ENCODE results near the gene EFNA1.
"Not testable (repeated sequence)": the region's sequence is repeated elsewhere in the genome, so short reads cannot be mapped to it uniquely, and the experiment has no call there.

The EFNA1 gene

DNA sequence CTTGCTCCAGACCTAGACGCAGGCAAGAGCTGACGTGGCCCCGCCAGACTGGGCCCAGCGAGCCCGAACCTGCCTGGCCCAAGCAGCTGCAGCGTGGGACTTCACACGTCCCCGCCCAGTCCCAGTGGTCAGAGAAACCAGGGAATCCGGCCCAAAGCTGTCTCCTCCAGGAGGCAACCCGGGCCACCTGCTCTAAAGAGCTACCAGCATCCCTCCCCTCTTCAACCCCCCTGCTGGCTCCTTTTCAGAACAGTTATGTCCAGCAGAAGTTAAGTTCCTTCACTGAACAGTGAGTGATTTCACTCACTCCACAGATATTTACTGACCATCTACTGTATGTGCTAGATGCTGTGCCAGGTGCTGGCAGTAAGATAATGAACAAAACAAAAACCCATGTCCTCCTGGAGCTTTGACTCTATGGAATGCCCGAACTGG, 2.1 kb upstream of the EFNA1 start:
- no peak for DNase-seq

DNA sequence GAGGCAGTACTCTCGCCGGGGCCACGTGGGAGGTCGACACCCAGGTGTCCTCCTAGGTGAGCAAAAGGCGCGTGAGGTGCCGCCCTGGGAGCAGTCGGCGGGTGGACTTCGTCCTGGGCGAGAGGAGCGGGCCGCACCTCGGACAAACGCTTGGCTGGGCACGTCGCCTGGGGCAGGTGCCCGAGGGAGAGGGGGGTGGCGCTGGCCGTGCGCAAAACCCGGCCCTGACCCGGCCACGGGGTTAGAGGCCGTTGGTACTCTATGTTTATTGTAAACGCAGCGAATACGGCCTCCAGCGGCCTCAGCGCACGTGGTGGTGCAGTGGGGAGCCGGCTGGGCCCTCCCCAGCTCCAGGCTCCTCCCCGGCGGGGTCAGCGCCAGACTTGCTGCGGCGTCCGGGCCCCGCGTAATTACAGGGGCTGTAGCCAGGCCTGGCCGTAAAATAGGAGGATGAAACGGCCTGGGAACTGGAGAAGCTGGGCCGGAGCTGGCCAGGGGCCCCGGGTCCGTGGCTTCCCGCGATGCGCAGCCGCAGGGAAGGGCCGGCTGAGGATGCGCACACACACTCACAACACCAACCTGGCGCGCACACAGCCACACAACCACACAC, 1.6 kb upstream of the EFNA1 start:
- DNase-seq: no peak

DNA sequence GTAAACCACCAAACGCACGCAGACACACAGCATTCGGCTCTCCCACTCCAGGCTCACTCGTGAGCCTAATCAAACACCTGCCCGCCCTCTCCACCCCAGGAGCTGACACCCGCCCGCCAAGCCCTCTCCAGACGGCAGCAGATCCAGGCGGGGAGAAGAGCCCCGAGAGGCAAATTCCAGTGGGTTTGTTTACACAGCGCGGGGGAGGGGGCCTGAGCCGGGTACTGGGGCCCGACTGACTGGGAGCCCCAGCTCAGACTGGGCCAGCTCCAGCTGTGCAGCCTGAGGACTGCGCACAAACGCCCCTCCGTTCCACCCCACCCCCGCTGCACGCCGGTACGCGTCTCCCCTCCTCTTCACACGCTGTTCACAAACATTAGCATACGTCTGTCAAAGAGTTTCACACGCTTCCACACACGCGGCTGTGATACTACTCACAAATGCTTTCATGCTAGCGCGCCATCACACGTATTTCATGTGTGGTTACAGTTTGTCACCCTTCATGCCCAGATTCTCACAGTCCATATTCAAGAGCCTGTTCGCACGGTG, 1.0 kb upstream of the EFNA1 start:
- DNase-seq: peak; percentile 26 to 45

DNA sequence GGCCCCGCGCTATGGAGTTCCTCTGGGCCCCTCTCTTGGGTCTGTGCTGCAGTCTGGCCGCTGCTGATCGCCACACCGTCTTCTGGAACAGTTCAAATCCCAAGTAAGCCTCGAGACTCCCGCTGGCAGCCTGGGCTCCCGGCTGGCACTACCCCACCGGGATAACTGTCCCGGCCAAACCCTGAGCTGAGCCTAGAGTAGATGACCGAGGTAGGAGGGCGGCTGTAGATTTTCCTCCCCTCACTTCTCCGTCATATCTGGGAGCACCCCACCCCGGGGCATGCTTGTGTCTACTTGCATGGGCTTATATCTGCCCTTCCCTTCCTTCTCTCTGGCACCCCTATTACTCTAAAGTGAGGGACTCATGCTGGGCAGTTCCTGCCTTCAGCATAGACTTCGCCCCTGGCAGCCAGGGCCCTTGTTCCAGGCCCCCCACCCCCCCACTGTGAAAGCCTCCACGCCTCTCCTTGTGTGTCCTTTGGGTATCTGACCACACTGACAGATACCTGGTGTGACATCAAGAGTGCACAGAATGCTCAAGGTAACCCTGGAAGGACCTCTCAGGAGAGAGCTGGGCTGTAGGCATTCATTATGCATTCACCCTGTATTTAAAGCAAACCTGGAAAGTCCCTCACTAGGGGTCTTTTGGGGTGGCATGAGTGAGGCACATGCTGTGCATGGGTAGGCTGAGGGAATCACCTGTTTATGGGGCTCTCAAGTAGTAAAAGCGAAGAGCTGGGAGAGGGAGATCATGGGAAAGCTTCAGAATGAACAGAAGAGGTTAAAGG, 485 bp downstream of the EFNA1 start:
- DNase-seq: no peak

DNA sequence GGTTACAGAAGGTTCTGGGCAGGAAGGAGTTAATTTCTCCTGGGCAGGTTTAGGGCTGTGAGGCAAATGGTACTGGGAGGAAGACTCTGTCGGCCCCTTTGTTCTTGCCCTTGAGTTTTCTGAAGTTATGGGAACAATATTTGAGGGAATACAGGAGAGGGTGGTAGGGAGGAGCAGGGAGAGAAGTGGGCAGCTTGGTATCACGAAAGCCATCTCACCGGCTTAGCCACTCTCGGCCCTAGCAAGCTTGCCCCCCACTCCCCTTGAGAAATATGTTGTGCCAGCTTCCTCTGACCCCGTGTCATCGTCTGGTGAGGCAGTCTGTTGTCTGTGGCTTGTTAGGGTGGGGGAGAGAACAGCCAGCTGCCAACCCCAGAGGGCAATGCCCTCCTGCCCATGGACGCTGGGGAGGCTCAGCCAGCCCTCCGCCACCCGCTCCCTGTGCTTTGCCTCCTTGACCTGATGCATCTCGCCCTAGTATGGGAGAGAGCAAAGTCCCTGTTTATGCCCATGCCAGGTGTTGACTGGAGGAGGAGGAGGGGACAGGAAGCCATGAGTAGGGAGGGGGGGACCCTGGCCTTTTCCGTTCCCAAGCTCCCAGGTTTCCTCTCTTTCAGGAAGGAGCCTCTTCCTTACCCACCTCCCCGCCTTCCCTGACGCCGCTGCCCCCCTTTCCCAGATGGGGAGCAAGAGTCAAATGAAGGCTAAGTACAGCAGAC, 1.2 kb downstream of the EFNA1 start:
- DNase-seq: no peak

DNA sequence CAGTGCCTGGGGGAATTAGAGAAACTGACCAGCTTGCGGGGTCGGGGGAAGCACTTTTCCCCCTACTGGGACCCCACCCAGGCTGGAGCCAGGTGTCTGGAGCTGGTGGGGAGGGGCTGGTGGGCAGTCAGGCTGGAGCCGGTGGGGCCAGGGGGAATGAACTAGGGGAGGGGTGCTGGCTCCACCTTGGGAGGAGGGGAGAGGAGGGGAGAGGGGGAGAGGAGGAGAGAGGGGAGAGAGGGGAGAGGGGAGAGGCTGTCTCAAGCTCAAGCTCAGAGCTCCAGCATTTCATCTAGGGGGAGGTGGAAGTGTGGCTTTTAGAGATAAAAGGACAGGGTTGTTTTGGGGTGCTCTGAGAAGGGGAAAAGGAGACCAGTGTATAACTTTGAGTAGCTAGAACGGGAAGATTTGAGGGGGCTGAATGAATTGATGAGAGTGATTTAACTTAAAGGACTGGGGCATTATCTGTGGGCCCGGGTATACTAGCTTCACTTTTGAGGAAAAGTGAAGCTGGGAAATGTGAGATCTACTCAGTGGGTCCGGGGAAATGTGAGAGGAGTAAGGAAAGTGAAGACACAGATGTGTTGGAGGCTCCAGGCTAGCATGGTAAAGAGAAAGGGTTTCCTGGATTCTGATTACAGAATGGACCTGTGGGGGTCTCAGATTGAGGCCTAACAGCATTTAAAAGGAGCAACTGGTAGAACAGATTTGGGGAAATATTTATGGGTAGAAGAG, 2.8 kb downstream of the EFNA1 start:
- no peak for DNase-seq

DNA sequence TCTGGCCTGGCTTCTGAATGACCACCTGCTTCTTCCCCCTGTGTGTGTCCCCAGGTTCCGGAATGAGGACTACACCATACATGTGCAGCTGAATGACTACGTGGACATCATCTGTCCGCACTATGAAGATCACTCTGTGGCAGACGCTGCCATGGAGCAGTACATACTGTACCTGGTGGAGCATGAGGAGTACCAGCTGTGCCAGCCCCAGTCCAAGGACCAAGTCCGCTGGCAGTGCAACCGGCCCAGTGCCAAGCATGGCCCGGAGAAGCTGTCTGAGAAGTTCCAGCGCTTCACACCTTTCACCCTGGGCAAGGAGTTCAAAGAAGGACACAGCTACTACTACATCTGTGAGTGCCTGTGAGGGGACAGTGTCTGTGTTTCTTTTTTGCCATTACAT, 3.6 kb downstream of the EFNA1 start:
- DNase-seq: no peak

DNA sequence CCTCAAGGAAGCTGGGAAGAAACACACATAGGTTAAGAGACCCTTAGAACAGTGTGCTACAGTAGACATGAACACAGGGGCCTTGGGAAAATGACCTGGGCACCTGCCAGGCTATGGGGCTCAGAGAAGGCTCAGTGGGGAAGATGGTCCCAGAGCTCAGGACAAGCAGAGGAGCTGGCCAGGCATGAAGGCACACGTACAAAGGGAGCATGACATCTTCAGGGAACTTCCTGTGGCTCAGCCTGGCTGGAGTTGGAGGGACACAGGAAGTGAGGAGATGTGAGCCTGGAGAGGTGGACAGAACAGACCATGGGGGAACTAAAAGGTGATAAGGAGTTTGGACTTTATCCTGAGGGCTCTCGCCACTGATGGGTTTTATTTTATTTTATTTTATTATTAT, 4.2 kb downstream of the EFNA1 start:
- DNase-seq: no peak

DNA sequence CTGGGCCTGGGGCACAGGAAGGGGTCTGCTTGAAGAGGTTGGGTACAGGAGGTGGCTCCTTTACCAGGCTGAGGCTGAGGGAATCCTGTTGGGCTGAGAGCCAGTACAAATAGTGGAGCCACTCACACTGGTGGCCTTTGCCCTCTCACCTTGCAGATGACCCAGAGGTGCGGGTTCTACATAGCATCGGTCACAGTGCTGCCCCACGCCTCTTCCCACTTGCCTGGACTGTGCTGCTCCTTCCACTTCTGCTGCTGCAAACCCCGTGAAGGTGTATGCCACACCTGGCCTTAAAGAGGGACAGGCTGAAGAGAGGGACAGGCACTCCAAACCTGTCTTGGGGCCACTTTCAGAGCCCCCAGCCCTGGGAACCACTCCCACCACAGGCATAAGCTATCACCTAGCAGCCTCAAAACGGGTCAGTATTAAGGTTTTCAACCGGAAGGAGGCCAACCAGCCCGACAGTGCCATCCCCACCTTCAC, 6.2 kb downstream of the EFNA1 start:
- no peak for DNase-seq

DNA sequence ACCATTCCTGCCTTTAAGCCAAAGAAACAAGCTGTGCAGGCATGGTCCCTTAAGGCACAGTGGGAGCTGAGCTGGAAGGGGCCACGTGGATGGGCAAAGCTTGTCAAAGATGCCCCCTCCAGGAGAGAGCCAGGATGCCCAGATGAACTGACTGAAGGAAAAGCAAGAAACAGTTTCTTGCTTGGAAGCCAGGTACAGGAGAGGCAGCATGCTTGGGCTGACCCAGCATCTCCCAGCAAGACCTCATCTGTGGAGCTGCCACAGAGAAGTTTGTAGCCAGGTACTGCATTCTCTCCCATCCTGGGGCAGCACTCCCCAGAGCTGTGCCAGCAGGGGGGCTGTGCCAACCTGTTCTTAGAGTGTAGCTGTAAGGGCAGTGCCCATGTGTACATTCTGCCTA, 6.6 kb downstream of the EFNA1 start:
- DNase-seq: no peak

DNA sequence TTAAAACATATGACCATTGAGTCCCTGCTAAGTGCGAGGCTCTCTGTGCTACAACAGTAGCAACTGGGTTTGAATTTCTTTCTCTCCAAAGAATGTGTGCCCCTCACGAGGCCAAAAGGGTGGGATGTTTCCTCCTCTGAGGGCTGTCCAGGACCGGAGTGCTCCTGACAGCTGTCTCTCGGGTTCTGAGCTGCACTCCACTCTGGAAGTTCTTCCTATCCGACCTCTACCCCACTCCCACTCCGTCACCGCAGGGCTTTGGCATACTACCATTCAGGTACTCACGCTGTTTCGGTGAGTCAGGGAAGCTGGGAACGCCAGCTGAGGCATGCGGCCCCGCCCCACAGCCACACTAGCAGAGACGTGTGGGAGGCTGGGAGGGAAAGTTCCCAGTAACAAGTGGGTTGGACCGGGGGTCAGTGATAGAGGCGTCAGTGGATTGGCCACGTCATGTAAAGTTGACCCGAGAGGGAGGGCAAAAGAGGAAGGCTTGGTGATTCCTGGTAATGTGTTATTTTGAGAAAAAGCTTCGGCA, 7.3 kb downstream of the EFNA1 start:
- peak; percentile 73 to 84 for DNase-seq

DNA sequence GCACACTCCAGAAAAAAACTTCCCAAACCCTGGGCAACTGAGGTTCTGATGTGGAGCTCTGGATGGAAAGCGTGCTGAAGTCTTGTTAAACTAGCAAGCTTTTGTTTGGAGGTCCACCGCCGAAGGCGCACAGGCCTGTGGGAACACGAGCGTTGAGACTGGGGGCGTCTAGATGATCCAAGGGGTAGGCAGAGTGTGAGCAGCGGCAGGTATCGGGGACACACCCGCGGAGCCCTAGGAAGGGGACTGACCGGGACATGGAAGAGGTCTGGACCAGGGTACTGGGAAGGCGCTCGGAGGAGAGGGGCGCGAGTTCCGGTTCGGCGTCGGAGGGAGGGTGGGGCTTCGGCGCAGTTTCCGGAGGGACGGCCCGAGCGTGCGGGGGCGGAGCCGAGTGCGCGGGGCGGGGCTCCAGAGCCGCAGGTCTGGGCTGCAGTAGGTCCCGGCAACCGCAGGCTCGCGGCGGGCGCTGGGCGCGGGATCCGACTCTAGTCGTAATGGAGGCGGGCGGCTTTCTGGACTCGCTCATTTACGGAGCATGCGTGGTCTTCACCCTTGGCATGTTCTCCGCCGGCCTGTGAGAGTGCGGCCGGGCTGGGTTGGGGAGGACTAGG, 7.8 kb downstream of the EFNA1 start, which contains the start of gene SLC50A1:
TSS of gene SLC50A1 (plus strand) at position 438 of the 614 bp plus-strand sequence. CDS start at position 498, 60 bp downstream.
- peak; percentile 88 to 92 for DNase-seq

DNA sequence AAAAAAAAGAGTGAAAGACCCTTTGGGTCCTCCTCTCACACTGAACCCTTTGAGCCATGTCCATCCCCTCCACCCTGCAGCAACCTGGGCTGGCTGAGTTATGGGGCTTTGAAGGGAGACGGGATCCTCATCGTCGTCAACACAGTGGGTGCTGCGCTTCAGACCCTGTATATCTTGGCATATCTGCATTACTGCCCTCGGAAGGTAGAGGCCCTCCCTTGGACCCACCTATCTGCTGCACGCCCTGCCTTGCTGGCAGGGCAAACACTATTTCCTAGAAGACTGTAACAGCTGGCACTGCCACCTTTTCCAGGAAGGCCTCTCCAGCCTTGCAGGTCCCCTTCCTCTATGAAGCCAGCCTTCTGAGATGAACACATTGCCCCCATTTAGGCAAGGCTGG, 9.1 kb downstream of the EFNA1 start:
- DNase-seq: no peak

DNA sequence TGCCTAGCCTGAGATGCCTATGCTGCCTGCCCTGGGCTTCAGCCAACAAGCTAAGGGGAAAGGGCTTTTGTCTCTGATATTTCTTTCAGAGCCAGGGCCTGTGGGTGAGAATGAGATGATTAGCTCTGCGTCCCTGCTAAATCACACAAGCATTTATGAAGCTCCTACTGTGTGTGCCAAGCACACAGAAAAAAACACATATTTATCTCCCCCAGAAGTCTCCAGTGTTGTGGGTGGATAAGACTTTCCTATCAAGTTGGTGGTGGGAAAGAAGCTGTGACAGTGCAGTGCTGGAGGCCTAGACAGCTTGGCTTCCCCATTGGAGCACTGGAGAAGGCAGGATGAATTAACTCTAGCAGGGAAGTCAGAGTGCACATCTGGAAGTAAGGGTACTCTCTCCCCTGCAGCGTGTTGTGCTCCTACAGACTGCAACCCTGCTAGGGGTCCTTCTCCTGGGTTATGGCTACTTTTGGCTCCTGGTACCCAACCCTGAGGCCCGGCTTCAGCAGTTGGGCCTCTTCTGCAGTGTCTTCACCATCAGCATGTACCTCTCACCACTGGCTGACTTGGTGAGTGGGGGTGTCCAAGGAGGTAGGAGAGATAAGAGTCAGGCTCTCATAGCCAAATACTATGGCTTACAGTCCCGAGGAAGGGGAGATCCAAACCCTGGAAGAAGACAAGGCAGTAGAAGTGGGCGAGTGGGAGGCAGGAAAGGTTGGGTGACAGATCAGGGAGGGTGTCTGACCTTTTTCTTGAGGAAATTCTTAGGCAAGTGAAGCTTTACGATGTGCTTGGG, 9.7 kb downstream of the EFNA1 start:
- no peak for DNase-seq

DNA sequence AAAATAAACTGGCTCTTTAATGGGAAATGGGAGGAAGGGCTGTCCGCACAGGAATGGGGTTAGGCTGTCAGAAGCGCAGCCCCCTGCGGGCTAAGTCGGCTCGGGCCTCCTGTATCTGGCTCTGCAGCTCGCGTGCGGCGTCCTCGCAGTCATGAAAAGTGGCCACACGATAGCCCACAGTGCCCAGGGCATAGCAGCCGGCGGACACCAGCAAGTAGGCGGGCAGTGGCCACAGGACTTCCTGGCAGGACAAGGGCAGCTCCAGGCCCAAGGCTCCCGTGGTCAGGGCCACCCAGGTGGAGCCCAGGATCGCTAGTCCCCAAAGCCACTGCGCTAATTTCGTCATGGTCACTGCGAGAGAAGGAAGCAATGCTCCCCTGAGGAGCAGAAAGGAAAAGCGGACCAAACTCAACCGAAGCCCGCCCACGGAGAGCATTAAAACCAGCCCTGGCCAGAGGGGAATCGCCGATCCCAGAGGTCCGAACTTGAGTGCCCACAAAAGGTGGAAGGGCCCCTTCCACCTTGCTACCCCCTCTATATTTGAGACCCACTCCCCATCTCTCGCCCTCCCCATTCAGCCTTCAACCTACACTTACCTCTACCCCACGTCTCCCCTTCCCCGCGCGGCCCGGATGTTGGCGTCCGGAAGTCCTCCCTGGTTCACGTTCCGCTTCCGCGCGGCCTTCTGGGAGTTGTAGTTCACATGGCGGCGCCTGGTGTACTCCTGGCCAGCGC, 12.4 kb downstream of the EFNA1 start, which contains the start of gene DPM3:
TSS of gene DPM3 (minus strand) at position 637 of the 735 bp plus-strand sequence. CDS start at position 346, 291 bp downstream.
- DNase-seq: peak; percentile 88 to 89

DNA sequence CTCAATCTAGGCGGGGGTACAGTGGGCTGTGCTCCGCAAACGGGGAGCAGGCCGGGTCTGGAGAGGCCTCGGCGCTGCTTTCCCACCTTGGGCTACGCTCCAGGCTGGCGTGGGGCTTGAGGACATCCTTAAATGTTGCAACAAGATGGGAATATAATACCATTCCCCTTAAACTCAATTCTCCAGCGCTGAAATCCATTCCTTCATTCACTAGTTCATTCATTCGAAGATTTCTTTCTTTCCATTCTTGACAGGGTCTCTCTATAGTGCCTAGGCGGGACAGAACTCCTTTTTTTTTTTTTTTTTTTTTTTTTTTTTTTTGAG, 12.9 kb downstream of the EFNA1 start:
- no peak for DNase-seq

DNA sequence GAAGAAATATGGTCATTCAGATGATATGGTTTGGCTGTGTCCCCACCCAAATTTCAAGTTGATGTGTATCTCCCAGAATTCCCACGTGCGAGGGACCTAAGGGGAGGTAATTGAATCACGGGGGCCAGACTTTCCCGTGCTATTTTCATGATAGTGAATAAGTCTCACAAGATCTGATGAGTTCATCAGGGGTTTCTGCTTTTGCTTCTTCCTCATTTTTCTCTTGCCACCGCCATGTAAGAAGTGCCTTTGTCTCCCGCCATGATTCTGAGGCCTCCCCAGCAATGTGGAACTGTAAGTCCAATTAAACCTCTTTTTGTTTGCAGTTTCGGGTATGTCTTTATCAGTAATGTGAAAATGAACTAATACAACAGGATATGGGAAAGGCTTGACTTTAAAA, 14.1 kb downstream of the EFNA1 start:
- no peak for DNase-seq

DNA sequence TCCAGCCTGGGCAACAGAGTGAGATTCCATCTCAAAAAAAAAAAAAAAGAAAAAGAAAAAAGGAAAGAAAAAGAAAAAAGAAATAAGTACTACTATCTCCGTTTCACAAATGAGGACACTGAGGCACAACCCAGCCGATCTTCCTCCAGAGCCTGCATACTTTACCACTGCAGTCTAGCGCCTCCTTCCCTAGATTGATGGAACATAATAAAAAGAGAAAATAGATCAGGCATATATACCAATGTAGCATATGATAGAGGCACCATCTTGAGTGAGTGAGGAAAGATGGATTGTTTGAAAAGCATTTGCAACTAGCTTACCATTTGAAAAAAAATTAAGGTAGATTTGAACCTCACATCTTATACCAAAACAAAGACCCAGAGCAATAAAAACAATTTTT, 17.8 kb downstream of the EFNA1 start:
- no peak for DNase-seq

DNA sequence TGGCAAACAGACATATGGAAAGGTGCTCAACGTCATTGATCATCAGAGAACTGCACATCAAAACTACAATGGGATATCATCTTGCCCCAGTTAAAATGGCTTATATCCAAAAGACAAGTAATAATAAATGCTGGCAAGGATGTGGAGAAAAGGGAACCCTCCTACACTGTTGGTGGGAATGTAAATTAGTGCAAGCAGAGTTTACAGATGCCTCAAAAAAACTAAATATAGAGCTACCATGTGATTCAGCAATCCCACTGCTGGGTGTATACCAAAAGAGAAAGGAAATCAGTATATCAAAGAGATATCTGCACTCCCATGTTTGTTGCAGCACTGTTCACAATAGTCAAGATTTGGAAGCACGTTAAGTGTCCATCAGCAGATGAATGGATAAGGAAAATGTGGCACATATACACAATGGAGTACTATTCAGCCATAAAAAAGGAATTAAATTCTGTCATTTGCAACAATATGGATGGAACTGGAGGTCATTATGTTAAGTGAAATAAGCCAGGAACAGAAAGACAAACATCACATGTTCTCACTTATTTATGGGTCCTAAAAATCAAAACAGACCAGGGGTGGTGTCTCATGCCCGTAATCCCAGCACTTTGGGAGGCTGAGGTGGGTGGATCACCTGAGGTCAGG, 28.4 kb downstream of the EFNA1 start:
- DNase-seq: not testable (repeated sequence)

DNA sequence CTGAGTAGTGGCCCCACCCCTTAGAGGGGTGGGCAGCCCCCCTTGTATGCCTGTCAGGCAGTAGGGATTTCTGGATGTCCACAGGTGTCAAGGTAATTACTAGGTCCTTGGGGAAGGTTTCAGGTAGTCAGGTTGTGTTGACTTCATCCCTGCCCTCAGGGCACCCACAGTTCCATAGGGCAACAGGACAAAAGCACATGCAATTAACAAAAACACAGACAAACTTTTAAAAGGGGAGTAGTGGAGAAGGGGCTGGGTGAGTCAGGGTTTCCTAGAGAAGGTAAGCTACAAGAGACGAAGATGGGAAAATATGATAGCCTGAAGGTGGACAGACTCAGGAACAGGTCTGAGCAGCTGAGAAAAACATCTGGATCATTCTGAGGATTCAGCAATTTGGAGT, 31.3 kb downstream of the EFNA1 start:
- no peak for DNase-seq
